Liver (tissue), 9 donors: ENCODE results near the gene KCTD2. TPM values are rescaled to one million over a fixed set of nuclear protein-coding genes. Genes with fewer than 3 reads are reported as not detected.

Experiments used
- DNase-seq: peaks from one replicate; pipeline ENCODE4 v3.0.0-alpha.2; 2017; ENCODE audit warnings: low spot score
- H3K27ac ChIP-seq, 2 donors: one replicate each; pipeline ENCODE4 v1.7.0; 2013; ENCODE audit warnings: inconsistent platforms in 2 of 2, low read length in 2 of 2, control low read depth in 1 of 2, low read depth in 1 of 2, mild to moderate bottlenecking in 1 of 2
- H3K27me3 ChIP-seq, 4 donors: one replicate each; pipeline versions ENCODE4 v1.6.1 to v1.7.0; 2013; ENCODE audit warnings: low read length in 3 of 4, inconsistent platforms in 1 of 4, mild to moderate bottlenecking in 1 of 4, moderate library complexity in 1 of 4; ENCODE audit not compliant: control insufficient read depth in 4 of 4, insufficient read depth in 4 of 4
- H3K36me3 ChIP-seq, 4 donors: one replicate each; pipeline versions ENCODE4 v1.6.1 to v1.7.0; 2013; ENCODE audit warnings: low read length in 3 of 4, mild to moderate bottlenecking in 3 of 4, low read depth in 1 of 4, moderate library complexity in 1 of 4; ENCODE audit not compliant: control insufficient read depth in 4 of 4, insufficient read depth in 3 of 4
- H3K4me1 ChIP-seq, 4 donors: one replicate each; pipeline versions ENCODE4 v1.6.1 to v1.7.0; 2013; ENCODE audit warnings: low read length in 3 of 4, mild to moderate bottlenecking in 3 of 4, moderate library complexity in 1 of 4; ENCODE audit not compliant: control insufficient read depth in 4 of 4, insufficient read depth in 4 of 4
- H3K4me3 ChIP-seq, 3 donors: one replicate each; pipeline versions ENCODE4 v1.6.1 to v1.7.0; 2013; ENCODE audit warnings: low read length in 3 of 3, control low read depth in 1 of 3, low read depth in 1 of 3, mild to moderate bottlenecking in 1 of 3
- H3K9ac ChIP-seq, 2 donors: one replicate each; pipeline ENCODE4 v1.7.0; 2013; ENCODE audit warnings: low read length in 2 of 2, mild to moderate bottlenecking in 2 of 2, moderate library complexity in 2 of 2, control low read depth in 1 of 2, low read depth in 1 of 2
- H3K9me3 ChIP-seq, 4 donors: one replicate each; pipeline versions ENCODE4 v1.6.1 to v1.7.0; 2013; ENCODE audit warnings: low read length in 3 of 4; ENCODE audit not compliant: control insufficient read depth in 4 of 4
- ATF3 ChIP-seq: IDR thresholded peaks from 2 replicates; pipeline ENCODE4 v1.6.1; 2016; ENCODE audit warnings: antibody characterized with exemption
- CTCF ChIP-seq: fragments of 150-350 bp; IDR thresholded peaks from 2 replicates; pipeline ENCODE4 v1.5.1; 2017; ENCODE audit warnings: improper control_type of control experiment, low read depth, low read length; ENCODE audit not compliant: missing input control
- EGR1 ChIP-seq, 2 donors: IDR thresholded peaks; 2 replicates each; pipeline ENCODE4 v1.6.1; 2016 to 2018; ENCODE audit warnings: antibody characterized with exemption in 2 of 2, low read depth in 2 of 2
- FOXA1 ChIP-seq: IDR thresholded peaks from 2 replicates; pipeline ENCODE4 v1.6.1; 2016; ENCODE audit warnings: antibody characterized with exemption
- GABPA ChIP-seq, 2 donors: IDR thresholded peaks in 1 of 2; conservative IDR thresholded peaks in 1 of 2; 2 replicates each; pipeline ENCODE4 v1.6.1; 2016; ENCODE audit warnings: antibody characterized with exemption in 2 of 2, mild to moderate bottlenecking in 1 of 2, moderate library complexity in 1 of 2
- HNF4A ChIP-seq, 2 donors: conservative IDR thresholded peaks; 2 replicates each; pipeline ENCODE4 v1.6.1; 2016; ENCODE audit warnings: antibody characterized with exemption in 2 of 2, mild to moderate bottlenecking in 2 of 2
- HNF4G ChIP-seq: IDR thresholded peaks from 2 replicates; pipeline ENCODE4 v1.6.1; 2016; ENCODE audit warnings: antibody characterized with exemption
- JUND ChIP-seq, 2 donors: IDR thresholded peaks; 2 replicates each; pipeline ENCODE4 v1.6.1; 2016; ENCODE audit warnings: antibody characterized with exemption in 2 of 2
- MAX ChIP-seq: IDR thresholded peaks from 2 replicates; pipeline ENCODE4 v1.6.1; 2016; ENCODE audit warnings: antibody characterized with exemption
- RAD21 ChIP-seq, 2 donors: IDR thresholded peaks; 2 replicates each; pipeline ENCODE4 v1.6.1; 2016; ENCODE audit warnings: antibody characterized with exemption in 2 of 2, mild to moderate bottlenecking in 2 of 2
- RXRA ChIP-seq, 2 donors: IDR thresholded peaks; 2 replicates each; pipeline ENCODE4 v1.6.1; 2017 to 2018; ENCODE audit warnings: antibody characterized with exemption in 2 of 2, mild to moderate bottlenecking in 1 of 2
- SP1 ChIP-seq: IDR thresholded peaks from 2 replicates; pipeline ENCODE4 v1.6.1; 2018; ENCODE audit warnings: antibody characterized with exemption, mild to moderate bottlenecking
- TAF1 ChIP-seq: conservative IDR thresholded peaks from 2 replicates; pipeline ENCODE4 v1.6.1; 2016; ENCODE audit warnings: antibody characterized with exemption, mild to moderate bottlenecking
- YY1 ChIP-seq: IDR thresholded peaks from 2 replicates; pipeline ENCODE4 v1.6.1; 2016; ENCODE audit warnings: antibody characterized with exemption, mild to moderate bottlenecking
- WGBS: extraction: QIAGEN DNeasy Blood & Tissue Kit; methylation state at CpG from one replicate; pipeline ENCODE4 v1.1.7; 2013; 5-methylcytosine and 5-hydroxymethylcytosine counted together
- polyA plus RNA-seq, 2 donors: library from polyadenylated mRNA; stranded (reverse) in 1 of 2; unstranded in 1 of 2; fragments of 200-250 nt in 1 of 2; fragments of >200 nt in 1 of 2; fragmentation: Nextera tagmentation in 1 of 2; extraction: Ambion mirVana in 1 of 2; gene quantifications; one replicate each; pipeline versions ENCODE4 v1.2.1 to v1.2.3, GENCODE V29; 2013 to 2015
- total RNA-seq, 2 donors: library from RNA; depleted of rRNA; stranded (reverse); fragments of >200 nt; gene quantifications; one replicate each; pipeline ENCODE4 v1.2.3, GENCODE V29; 2014
- TF ChIP-seq, protein P1 (sequence below): IDR thresholded peaks from 2 replicates; pipeline ENCODE4 v1.6.1; 2016; ENCODE audit warnings: antibody characterized with exemption, mild to moderate bottlenecking
- donor health status: healthy.
- donor health status: healthy.
- donor health status: healthy.
- donor health status: healthy.
- donor health status: healthy.

The KCTD2 gene
- total and polyA plus RNA-seq, 4 donors: 2.4 to 8.2 (median 6.4) TPM

- Histone ChIP-seq H3K9ac (no peak overlapping the region), H3K4me1 (no peaks in the 10 kb centered on the region), H3K27me3 (no peaks in the 10 kb centered on the region), H3K9me3 (no peaks in the 10 kb centered on the region), H3K36me3 (peaks cover 12 to 35% (median 26%) of the 10 kb centered on the region in 4 donors), H3K4me3 (no peak overlapping the region), H3K27ac (no peak overlapping the region)
- no peak for DNase-seq
- TF ChIP-seq MAX: no peak
- no peak for TF ChIP-seq JUND (IDR thresholded peaks at IDR 0.05)
- no peak for TF ChIP-seq ATF3
- TF ChIP-seq RAD21 (IDR thresholded peaks at IDR 0.05): no peak
- TF ChIP-seq HNF4G: no peak
- no peak for TF ChIP-seq RXRA (IDR thresholded peaks at IDR 0.05)
- no peak for TF ChIP-seq TAF1
- no peak for TF ChIP-seq YY1
- no peak for TF ChIP-seq FOXA1
- no peak for TF ChIP-seq HNF4A (conservative IDR thresholded peaks at IDR 0.05)
- TF ChIP-seq, protein P1, sequence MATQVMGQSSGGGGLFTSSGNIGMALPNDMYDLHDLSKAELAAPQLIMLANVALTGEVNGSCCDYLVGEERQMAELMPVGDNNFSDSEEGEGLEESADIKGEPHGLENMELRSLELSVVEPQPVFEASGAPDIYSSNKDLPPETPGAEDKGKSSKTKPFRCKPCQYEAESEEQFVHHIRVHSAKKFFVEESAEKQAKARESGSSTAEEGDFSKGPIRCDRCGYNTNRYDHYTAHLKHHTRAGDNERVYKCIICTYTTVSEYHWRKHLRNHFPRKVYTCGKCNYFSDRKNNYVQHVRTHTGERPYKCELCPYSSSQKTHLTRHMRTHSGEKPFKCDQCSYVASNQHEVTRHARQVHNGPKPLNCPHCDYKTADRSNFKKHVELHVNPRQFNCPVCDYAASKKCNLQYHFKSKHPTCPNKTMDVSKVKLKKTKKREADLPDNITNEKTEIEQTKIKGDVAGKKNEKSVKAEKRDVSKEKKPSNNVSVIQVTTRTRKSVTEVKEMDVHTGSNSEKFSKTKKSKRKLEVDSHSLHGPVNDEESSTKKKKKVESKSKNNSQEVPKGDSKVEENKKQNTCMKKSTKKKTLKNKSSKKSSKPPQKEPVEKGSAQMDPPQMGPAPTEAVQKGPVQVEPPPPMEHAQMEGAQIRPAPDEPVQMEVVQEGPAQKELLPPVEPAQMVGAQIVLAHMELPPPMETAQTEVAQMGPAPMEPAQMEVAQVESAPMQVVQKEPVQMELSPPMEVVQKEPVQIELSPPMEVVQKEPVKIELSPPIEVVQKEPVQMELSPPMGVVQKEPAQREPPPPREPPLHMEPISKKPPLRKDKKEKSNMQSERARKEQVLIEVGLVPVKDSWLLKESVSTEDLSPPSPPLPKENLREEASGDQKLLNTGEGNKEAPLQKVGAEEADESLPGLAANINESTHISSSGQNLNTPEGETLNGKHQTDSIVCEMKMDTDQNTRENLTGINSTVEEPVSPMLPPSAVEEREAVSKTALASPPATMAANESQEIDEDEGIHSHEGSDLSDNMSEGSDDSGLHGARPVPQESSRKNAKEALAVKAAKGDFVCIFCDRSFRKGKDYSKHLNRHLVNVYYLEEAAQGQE: no peak
- no peak for TF ChIP-seq EGR1 (IDR thresholded peaks at IDR 0.05; ENCODE audit: low read depth in 2 of 2)
- no peak for TF ChIP-seq GABPA (IDR thresholded peaks at IDR 0.05 in 1 of 2, conservative IDR thresholded peaks at IDR 0.05 in 1 of 2)
- no peak for TF ChIP-seq SP1
- WGBS: 94% methylated on average over 5 of the region's 5 CpGs
Observed at GRCh38 chr17:75019146-75019545, 27.9 kb upstream of the KCTD2 start.

GRCh38 chr17:75019710-75020109 lies 27.3 kb upstream of the KCTD2 start:
- H3K4me3 ChIP-seq: no peak overlapping the region
- no peak overlapping the region for H3K27ac ChIP-seq
- H3K27me3 ChIP-seq: no peaks in the 10 kb centered on the region
- WGBS: 96% methylated on average over 3 of the region's 3 CpGs
- TF ChIP-seq ATF3 (no peak), CTCF (no peak)
- H3K9ac ChIP-seq: no peak overlapping the region
- H3K36me3 ChIP-seq: peaks cover 12 to 35% (median 26%) of the 10 kb centered on the region in 4 donors
- no peaks in the 10 kb centered on the region for H3K9me3 ChIP-seq
- no peak for DNase-seq
- H3K4me1 ChIP-seq: no peaks in the 10 kb centered on the region
